ENCODE measurements around the gene PROS1. TPM values are rescaled to one million over a fixed set of nuclear protein-coding genes. Genes with fewer than 3 reads are reported as not detected.

Gene PROS1
- total and polyA plus RNA-seq, 2 donors (not counting 1 experiment from before 2014, with no cell fraction given), result 0.03 TPM; not detected in 1

- Mint-ChIP-seq H3K9me3 (ENCODE audit: insufficient read depth) (no peaks in the 10 kb centered on the region), H3K27me3 (no peaks in the 10 kb centered on the region), H3K27ac (no peak overlapping the region), H3K4me1 (peaks cover 3% of the 10 kb centered on the region), H3K4me3 (peak overlapping the region; percentile 20)
- WGBS (ENCODE audit: insufficient coverage), result no CpG with 5 or more reads among the region's 4 CpGs
- Histone ChIP-seq H2AFZ (ENCODE audit: insufficient read depth, low read depth, low read length, poor library complexity, severe bottlenecking) (peak overlapping the region; percentile 43), H4K20me1 (ENCODE audit: control insufficient read depth, insufficient read depth, low read length, poor library complexity, severe bottlenecking) (no peaks in the 10 kb centered on the region), H3K9me3 (ENCODE audit: control extremely low read depth in 1 of 3, control insufficient read depth in 2 of 3, insufficient read depth in 1 of 3, low read length in 2 of 3) (no peaks in the 10 kb centered on the region), H3K79me2 (ENCODE audit: control insufficient read depth, insufficient read depth, low read length) (no peaks in the 10 kb centered on the region), H3K36me3 (replicated peaks in 1 of 2; ENCODE audit: control extremely low read depth in 1 of 2, control insufficient read depth in 1 of 2, extremely low read depth in 1 of 2, insufficient read depth in 2 of 2, low read length in 1 of 2) (no peaks in the 10 kb centered on the region), H3K4me1 (ENCODE audit: control insufficient read depth in 2 of 2, insufficient read depth in 2 of 2, low read length in 2 of 2) (no peaks in the 10 kb centered on the region), H3K9ac (ENCODE audit: low read length) (no peak overlapping the region), H3K27me3 (replicated peaks in 1 of 4; ENCODE audit: control extremely low read depth in 1 of 4, control insufficient read depth in 3 of 4, insufficient read depth in 4 of 4, low read length in 3 of 4) (no peaks in the 10 kb centered on the region), H3K4me2 (replicated peaks; ENCODE audit: low read depth, low read length, poor library complexity, severe bottlenecking) (peak overlapping the region; percentile 65), H3K27ac (ENCODE audit: low read length in 2 of 2) (no peak overlapping the region), H3K4me3 (ENCODE audit: control extremely low read depth in 1 of 5, extremely low read depth in 1 of 5, insufficient read depth in 1 of 5, low read depth in 2 of 5, low read length in 4 of 5) (peak overlapping the region in 1 of 5 experiments; percentile 26)
- POLR2A ChIA-PET, result no interaction called here
- ATAC-seq (ENCODE audit: low read depth), result peak; percentile 54
- intact Hi-C loops (cut with micrococcal nuclease), result loop anchor here (1.0 to 10.0 kb wide), 3 partner anchors 24 to 240 kb away; partner anchors contain the start of gene ARL13B
- CTCF ChIA-PET, result interaction anchor here (0.7 to 5.4 kb wide), 13 partner anchors 19 to 1234 kb away, joined by 3 to 61 read pairs (median 3); partner anchors contain the start of genes DHFR2 and NSUN3
- TF ChIP-seq CTCF (IDR thresholded peaks at IDR 0.05), result peak; percentile 89
- no peak for TF ChIP-seq EZH2 (IDR thresholded peaks at IDR 0.05; ENCODE audit: borderline replicate concordance, insufficient read depth, low read depth, low read length, poor library complexity, severe bottlenecking)
- DNase-seq, result peak; percentile 64
These were observed 30.7 kb upstream of the PROS1 start for GRCh38 chr3:94004301-94004910.

GRCh38 chr3:94001827-94002495 is 28.3 kb upstream of the PROS1 start:
- TF ChIP-seq EZH2 (IDR thresholded peaks at IDR 0.05; ENCODE audit: borderline replicate concordance, insufficient read depth, low read depth, low read length, poor library complexity, severe bottlenecking) (no peak), CTCF (IDR thresholded peaks at IDR 0.05) (no peak)
- H3K4me3 ChIP-seq (ENCODE audit: control extremely low read depth in 1 of 5, extremely low read depth in 1 of 5, insufficient read depth in 1 of 5, low read depth in 2 of 5, low read length in 4 of 5), result no peak overlapping the region
- POLR2A ChIA-PET, result no interaction called here
- no peak overlapping the region for H3K27ac Mint-ChIP-seq
- no peak overlapping the region for H3K4me3 Mint-ChIP-seq
- H4K20me1 ChIP-seq (ENCODE audit: control insufficient read depth, insufficient read depth, low read length, poor library complexity, severe bottlenecking), result no peaks in the 10 kb centered on the region
- ATAC-seq (ENCODE audit: low read depth) (no peak), DNase-seq (no peak)
- CTCF ChIA-PET, result interaction anchor here (0.7 to 5.4 kb wide), 4 partner anchors 16 to 100 kb away, joined by 3 to 61 read pairs (median 4); partner anchors contain the start of gene ARL13B
- no peak overlapping the region for H3K4me2 ChIP-seq (replicated peaks; ENCODE audit: low read depth, low read length, poor library complexity, severe bottlenecking)
- H3K27ac ChIP-seq (ENCODE audit: low read length in 2 of 2), result no peak overlapping the region
- H3K4me1 ChIP-seq (ENCODE audit: control insufficient read depth in 2 of 2, insufficient read depth in 2 of 2, low read length in 2 of 2), result no peaks in the 10 kb centered on the region
- H2AFZ ChIP-seq (ENCODE audit: insufficient read depth, low read depth, low read length, poor library complexity, severe bottlenecking), result no peak overlapping the region
- H3K36me3 ChIP-seq (replicated peaks in 1 of 2; ENCODE audit: control extremely low read depth in 1 of 2, control insufficient read depth in 1 of 2, extremely low read depth in 1 of 2, insufficient read depth in 2 of 2, low read length in 1 of 2), result peaks cover 0 to 1% of the 10 kb centered on the region in 2 experiments
- peaks cover 3% of the 10 kb centered on the region for H3K4me1 Mint-ChIP-seq
- no peaks in the 10 kb centered on the region for H3K79me2 ChIP-seq (ENCODE audit: control insufficient read depth, insufficient read depth, low read length)
- no peaks in the 10 kb centered on the region for H3K27me3 ChIP-seq (replicated peaks in 1 of 4; ENCODE audit: control extremely low read depth in 1 of 4, control insufficient read depth in 3 of 4, insufficient read depth in 4 of 4, low read length in 3 of 4)
- intact Hi-C loops (cut with micrococcal nuclease), result loop anchor here (10.0 kb wide), 1 partner anchor 243 kb away; no protein-coding TSS in a partner anchor
- H3K27me3 Mint-ChIP-seq, result no peaks in the 10 kb centered on the region
- H3K9ac ChIP-seq (ENCODE audit: low read length), result no peak overlapping the region
- H3K9me3 ChIP-seq (ENCODE audit: control extremely low read depth in 1 of 3, control insufficient read depth in 2 of 3, insufficient read depth in 1 of 3, low read length in 2 of 3), result no peaks in the 10 kb centered on the region
- H3K9me3 Mint-ChIP-seq (ENCODE audit: insufficient read depth), result no peaks in the 10 kb centered on the region
- no CpG with 5 or more reads among the region's 3 CpGs for WGBS (ENCODE audit: insufficient coverage)
